Esophagus muscularis mucosa (tissue), 3 donors: Measurements from ENCODE around the gene TCP10L.

ENCODE experiments used
- CTCF ChIP-seq, 3 experiments: fragments of 200-600 bp in 2 of 3; fragments of 450-650 bp in 1 of 3; sonication (generic) in 2 of 3; IDR thresholded peaks; one replicate each; pipeline ENCODE4 v1.5.1; 2017 to 2019; ENCODE audit warnings: antibody characterized with exemption in 3 of 3, mild to moderate bottlenecking in 2 of 3, moderate library complexity in 1 of 3
- POLR2A ChIP-seq: fragments of 450-650 bp; IDR thresholded peaks from one replicate; pipeline ENCODE4 v1.6.1; 2017; ENCODE audit warnings: antibody characterized with exemption, moderate library complexity, mild to moderate bottlenecking, low read depth
- POLR2AphosphoS5 ChIP-seq, 2 donors: sonication (generic); formaldehyde crosslinking; IDR thresholded peaks; one replicate each; pipeline ENCODE4 v1.6.1; 2017; ENCODE audit warnings: antibody characterized with exemption in 2 of 2

- TF ChIP-seq CTCF (IDR thresholded peaks at IDR 0.05) = no peak
- TF ChIP-seq POLR2AphosphoS5 (IDR thresholded peaks at IDR 0.05) = no peak
- no peak for TF ChIP-seq POLR2A
Observed at GRCh38 chr21:32592929-32593502, 7.7 kb upstream of the TCP10L start.
